GM11168 (cell line): Measurements from ENCODE around the gene LRRC56.
"Not testable (repeated sequence)": the region's sequence is repeated elsewhere in the genome, so short reads cannot be mapped to it uniquely, and the experiment has no call there.

ENCODE experiments used
- in situ Hi-C: fragments of 300-500 bp; cut with MboI; formaldehyde crosslinking; loops from one replicate; pipeline ENCODE4 v1.12.0; 2022; ENCODE audit warnings: low sequenced_read_pairs; ENCODE audit not compliant: unreplicated experiment

The LRRC56 gene

DNA sequence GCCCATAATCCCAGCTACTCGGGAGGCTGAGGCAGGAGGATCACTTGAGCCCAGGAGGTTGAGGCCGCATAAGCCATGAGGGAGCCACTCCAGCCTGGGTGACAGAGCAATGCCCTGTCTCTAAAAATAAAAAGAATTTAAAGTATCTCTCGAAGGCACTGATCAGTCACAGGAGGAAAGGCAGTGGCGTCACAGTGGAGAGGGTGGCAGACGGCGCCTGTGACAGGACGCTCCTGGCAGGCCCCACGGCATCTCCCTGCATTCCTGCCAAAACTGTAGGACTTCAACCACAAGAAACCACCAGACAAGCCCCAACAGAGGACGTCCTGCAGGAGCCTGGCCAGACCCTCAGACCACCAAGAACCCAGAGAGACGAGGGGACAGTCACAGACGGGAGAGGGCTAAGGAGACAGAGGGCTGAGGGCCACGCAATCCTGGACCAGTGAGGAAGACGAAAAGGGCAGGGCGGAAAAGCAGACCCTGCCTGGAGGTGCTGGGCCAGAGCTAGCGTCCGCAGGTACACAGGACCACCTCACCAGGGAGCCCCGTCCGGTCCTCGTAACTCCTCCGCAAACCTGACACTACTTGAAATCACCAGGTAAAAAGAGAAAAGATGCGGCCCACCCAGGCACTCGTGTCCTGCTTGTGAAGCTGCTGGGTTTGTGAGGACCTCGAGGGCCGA lies 36.2 kb upstream of the LRRC56 start:
- in situ Hi-C loops = no loop called here

DNA sequence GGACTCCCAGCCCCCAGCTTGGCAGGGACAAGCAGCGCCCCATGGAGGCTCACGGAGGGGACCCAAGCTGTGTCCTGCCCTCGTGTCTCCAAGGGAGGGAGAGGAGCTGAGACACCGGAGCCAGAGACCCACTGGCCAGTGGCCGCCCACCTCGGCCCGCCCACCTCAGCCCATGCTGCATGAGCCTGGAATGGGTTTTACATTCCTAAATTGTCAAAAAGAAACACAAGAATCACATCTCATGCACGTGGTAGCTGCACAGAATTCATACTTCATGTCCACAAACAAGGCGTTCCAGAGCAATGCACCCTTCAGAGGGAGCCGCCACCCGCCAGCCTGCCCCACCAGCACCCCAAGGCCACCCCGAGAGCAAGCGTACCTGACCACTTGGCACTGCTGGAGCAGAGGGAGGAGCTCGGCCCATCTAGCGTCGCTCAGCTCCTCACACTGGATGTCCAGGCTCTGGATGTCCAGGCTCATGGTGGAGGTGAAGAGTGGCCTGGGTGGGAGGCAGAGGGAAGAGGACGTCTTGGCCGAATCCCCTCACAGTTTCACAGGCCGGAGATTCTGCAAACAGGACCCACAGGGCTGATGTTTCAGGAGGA lies 35.5 kb upstream of the LRRC56 start:
- in situ Hi-C loops = no loop called here

DNA sequence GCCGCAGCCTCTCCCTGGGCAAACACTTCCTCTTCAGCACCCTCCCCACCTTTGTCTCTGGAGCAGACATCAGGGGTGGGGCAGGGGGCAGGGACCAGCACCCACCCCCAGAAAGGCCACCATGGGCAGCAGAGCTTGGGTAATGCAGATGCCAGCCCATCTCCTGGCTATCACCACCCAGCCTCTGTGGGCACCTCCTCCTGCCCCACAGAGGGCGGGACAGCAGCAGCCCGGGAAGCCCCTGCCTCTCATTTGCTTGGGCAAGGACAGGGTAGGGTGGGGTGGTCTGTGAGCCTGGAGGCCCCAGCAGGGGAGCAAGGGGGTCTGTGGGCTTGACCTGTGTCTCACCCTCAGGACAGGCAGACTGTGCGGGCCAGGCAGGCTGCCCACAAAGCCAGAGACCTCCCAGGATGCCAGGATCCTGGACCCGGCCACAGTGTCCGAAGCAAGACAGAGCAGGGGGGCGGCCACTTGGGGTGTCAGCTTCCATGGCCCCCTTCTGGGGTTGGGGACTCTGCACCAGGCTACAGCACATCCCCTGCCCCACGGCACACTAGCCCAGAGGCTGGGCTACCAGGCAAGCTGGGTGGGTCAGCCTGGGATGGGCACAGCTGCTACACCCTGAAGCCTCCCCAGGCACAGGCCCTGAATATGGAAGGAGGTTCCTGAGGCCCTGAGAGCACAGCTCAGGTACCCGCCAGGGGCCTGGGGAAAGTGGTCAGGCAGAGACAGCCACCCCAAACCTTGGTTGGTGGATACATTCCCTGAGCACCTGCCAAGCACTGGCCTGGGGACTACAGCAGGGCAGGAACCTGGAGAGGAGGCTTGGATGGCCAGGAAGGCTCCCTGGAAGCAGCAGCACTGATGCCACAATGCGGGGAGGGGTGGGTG lies 34.8 kb upstream of the LRRC56 start:
- in situ Hi-C loops = no loop called here

DNA sequence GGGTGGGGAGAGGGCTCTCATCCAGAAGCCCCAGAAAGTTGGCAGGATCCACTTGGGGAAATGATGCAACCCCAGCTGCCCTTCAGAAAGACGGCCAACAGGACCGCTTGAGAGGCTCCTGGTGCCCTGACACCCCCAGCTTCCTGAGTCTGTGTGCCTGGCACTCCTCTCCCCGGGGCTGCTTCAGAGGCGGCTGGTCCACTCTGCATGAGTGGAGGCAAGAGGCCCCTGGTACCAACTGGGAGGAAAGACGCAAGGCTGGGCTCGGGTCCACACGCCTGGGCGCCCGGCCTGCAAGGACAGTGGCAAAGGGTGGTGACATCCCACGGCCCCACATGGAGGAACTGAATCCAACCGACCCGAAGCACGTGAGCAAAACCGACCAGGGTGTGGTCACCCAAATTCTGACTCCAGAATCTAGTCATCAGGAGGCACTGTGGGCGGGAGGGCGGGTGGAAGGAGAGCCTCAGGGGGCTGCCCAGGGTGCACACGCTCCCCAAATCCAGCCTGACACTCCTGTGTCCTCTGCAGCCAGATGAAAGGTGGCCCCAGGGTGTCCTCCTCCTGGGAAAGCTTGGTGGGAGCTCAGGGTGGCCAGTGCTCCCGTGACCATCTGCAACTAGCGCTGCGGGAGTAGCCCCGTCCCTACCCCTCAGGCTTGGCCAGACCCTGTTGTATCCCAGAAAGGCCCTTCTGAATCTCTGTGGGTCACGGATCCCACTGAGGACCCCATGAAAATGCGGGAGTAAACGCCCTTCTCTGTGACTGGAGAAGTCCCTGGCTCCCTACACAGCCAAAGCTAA lies 33.9 kb upstream of the LRRC56 start:
- in situ Hi-C loops = no loop called here

DNA sequence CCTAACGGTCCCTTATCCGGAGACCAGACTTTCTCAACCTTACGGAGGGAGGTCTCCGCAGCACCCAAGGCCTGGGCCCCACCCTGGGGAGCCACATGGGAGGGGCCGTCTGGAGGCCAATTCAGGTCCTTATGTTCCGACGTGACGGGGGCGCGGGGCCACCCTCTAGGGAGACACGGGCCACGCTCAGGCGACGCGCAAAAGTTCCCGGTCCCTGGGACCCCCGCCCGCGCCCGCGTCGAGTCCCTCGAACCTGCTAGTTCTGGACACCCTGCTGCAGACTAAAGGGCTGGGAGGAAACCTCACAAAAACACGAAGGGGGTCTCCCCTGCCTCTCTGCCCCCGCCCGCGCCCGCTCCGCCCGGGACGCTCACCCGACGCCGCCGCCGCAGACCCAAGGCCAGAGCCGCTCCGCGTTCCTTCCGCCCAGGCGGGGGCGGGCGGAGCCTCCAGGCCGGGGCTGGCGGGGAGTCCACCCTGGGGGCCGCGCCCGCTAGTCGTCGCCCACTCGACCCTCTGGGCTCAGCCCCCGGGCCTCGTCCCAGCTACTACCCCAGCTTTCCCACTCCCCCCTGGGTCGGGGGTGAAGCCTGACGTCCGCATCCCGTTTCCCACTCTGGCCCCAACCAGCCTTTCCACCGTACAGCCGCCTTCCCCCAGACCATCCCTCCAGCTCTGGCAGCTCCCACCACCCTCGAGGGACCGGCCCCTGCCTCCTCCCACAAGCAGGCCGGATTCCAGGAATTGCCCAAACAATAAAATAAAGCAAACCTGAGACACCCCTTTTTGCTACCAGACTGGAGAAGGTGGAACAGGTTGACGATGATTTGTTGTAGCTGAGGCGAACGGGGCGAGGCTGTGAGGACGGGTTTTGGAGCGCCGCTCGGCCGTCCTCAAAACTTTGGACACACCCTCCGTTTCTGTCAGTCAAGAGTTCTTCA lies 33.0 kb upstream of the LRRC56 start:
- in situ Hi-C loops = no loop called here

DNA sequence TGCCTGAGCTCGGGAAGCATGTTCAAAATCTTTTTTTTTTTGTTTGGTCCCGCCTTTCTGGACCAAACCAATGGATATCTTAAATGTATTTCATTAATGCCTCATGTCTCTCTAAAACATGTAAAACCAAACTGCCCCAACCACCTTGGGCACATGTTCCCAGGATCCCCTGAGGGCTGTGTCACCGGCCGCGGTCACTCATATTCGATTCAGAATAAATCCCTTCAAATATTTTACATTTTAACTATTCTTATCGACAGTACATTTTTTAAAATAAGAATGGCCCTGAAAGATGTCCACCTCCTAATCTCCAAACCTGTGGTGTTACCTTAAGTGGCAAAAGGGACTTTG lies 32.4 kb upstream of the LRRC56 start:
- in situ Hi-C loops = no loop called here

DNA sequence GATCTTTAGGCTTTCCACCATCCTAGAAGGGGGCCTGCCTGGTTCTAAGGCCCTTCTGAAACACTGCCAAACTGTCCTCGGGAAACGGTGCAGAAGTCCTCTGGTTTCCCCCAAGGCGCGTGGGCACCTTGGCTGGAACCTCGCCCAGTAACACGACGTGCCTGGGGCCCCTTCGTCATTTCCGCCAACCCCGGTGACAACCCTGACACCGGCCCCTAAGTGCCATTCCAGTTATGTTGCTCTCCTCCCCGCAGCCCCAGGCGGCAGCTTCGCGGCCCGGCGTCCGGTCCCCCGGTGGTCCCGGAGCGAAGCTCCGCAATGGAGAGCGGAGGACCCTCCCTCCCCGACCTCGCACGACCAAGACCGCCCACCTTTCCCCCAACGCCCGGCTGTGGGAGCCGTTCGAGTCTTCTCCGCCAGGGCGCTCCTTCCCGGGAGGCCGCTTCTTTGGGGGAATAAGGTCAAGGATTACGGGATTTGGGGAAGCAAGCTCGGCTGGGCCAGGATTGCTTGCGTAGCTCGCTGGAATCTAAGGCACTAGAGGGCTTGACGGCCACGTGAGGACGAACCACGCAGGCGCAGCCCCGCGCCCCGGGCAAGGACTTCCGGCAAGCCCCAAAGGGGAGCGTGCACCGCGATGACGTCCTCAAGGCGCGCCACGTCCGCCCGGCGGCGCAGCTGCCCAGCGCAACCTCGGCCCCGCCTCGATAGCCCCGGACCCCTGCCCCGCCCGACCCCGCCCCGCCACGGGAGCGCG lies 30.9 kb upstream of the LRRC56 start:
- in situ Hi-C loops = no loop called here

DNA sequence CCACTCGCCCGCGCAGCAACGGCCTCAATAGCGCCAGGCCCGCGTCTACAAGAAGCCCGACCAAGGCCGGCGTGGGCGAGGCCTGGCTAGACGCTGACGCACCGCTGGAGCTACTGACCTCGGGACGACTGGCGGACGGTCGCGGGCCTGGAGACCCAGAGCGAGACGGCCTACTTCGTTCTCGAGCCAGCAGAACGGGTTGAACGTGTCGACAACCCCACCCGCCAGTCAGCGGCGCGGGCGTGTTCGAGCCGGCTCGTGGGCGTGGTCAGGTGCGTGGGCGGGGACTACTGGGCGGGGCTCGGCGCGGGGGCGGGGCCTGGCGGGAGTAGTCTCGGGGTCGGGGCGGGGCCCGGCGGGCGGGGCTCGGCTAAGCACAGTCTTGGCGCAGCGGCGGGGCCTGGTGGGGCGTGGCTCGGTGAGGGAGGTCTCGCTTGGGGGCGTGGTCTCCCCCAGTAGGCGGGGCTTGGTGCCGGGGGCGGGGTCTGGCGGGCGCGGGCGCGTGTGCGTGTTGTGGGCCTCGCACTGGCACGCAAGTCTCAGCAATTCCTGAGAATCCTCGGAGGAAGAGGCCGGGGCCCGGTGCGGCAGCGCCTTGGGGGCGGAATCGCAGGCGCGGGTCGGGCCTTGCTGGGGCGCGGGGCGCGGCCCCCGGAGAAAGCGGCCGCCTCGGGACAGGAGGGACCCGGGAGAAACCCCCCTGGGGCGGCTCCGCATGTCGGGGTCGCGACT lies 30.2 kb upstream of the LRRC56 start, which contains the start of gene RNH1:
Gene RNH1, minus strand, starts transcription at position 248 of the 732 bp plus-strand sequence. CDS start 5,080 bp downstream, outside the sequence.
- in situ Hi-C loops = no loop called here

DNA sequence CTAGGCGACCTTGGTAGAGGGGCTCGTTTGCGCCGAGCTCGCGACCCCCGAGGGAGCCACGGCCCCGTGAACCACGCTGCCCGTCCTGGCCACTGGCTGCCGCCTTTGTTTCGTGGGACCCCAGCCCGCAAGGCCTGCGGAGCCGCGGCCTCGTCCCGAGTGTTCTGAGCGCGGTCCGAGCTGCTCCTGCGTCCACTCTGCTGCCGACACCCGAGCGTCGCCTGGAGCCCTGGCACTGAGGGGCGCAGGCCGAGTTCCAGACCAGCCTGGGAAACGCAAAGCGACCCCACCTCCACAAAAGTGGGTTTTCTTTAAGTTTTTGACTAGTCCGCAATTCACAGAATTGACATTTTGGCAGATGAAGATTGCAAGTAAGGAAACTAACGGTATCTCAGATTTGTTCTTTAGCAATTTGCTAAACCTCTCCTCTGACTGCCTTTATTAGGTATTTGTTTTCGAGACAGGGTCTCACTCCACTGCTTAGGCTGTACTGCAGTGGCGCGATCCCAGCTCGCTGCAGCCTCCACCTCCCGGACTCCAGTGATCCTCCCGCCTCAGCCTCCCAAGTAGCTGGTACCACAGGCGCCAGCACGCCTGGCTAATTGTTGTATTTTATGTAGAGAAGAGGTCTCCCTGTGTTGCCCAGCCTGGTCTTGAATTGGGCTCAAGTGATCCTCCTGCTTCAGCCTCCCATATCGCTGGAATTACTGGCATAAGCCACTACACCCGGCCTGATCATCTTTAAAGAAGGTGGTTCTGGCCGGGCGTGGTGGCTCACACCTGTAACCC lies 29.4 kb upstream of the LRRC56 start:
- in situ Hi-C loops = no loop called here

DNA sequence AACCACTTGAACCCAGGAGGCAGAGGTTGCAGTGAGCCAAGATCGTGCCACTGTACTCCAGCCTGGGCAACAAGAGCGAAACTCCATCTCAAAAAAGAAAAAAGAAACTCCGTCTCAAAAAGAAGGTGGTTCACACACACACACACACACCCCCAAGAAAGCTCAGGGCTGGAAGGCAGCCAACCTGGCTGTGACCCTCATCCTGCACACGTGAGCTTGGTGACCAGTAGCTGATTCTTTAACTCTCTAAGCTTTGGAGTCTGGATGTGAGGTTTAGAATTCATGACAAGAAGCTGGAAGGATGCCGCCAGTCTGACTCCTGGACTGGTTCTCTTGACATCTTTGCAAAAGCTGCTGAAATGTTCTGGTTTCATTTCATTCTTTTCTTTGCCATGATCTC lies 28.4 kb upstream of the LRRC56 start:
- in situ Hi-C loops = no loop called here

DNA sequence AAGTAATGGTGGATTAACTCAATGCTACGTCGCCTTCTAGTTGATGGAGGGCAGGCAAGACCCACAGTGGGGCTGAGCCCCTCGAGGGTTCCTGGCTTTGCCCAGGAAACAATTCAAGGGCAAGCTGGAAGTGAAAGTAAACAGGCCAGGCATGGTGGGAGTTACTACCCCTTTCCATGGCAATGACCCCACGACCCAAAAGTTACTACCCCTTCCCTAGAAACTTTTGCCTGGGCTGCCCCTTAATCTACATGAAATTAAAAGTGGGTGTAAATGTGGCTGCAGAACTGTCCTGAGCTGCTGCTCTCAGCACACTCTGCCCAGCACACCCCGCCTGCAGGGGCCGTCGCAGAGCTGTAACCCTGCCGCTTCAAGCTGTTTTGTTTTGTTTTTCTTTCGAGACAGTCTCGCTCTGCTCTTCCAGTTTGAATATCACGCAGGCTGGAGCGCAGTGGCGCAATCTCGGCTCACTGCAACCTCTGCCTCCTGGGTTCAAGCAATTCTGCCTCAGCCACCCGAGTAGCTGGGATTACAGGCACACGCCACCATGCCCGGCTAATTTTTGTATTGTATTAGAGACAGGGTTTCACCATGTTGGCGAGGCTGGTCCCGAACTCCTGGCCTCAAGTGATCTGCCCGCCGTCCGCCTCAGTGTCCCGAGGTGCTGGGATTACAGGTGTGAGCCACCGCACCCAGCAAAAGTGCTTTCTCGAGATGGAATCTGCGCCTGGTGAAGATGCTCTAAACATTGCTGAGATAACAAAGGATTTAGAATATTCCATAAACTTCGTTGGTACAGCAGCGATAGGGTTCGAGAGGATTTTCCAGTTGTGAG lies 24.3 kb upstream of the LRRC56 start:
- in situ Hi-C loops = no loop called here

DNA sequence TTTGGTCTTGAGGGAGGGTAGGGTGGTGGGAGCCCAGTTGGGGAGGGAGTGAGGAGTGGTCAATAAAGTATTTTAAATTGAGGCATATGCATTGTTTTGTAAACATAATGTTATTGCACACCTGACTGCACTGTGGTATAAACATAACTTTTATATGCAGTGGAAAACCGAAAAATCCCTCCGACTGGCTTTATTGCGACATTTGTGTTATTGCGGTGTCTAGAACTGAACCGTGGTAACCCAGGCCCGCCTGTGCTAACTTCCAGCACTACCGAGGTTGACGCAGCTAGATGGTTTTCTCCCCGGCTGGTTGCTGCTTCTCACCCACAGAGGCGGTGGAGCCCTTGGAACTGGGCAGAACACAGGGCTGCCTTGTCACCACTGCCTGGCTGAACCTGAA lies 22.7 kb upstream of the LRRC56 start:
- in situ Hi-C loops = no loop called here

DNA sequence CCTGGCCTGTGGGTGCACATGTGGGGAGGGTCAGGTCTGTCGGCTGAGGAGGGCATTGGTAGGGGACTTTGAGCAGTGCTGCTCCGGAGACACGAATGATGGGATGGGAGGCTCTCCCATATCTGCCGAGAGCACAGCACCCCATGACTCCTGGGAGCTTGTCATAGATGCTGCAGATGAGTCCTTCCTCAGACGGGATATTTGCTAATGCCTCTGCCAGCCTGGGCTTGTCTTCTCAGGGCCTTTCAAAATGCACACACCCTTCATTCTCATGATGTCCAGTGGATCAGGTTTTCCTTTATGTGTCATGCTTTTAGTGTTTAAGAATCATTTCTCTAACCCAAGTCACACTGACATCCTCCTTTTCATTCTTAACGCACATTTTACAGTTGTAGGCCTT lies 22.2 kb upstream of the LRRC56 start:
- in situ Hi-C loops = no loop called here

DNA sequence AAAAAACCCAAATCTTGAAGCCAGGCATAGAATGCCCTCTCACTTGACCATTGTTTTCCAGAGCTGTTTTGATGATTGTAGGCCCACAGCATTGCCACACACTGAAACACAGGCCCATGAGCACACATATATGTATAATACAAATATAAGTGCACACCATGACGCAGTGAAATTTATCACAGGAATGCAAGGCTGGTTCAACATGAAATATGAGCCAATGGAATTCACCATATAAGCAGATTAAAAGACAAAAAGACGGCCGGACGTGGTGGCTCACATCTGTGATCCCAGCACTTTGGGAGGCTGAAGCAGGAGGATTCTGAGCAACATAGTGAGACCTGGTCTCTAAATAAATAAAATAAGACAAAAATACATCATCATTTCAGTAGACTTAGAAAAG lies 20.9 kb upstream of the LRRC56 start:
- in situ Hi-C loops = no loop called here

DNA sequence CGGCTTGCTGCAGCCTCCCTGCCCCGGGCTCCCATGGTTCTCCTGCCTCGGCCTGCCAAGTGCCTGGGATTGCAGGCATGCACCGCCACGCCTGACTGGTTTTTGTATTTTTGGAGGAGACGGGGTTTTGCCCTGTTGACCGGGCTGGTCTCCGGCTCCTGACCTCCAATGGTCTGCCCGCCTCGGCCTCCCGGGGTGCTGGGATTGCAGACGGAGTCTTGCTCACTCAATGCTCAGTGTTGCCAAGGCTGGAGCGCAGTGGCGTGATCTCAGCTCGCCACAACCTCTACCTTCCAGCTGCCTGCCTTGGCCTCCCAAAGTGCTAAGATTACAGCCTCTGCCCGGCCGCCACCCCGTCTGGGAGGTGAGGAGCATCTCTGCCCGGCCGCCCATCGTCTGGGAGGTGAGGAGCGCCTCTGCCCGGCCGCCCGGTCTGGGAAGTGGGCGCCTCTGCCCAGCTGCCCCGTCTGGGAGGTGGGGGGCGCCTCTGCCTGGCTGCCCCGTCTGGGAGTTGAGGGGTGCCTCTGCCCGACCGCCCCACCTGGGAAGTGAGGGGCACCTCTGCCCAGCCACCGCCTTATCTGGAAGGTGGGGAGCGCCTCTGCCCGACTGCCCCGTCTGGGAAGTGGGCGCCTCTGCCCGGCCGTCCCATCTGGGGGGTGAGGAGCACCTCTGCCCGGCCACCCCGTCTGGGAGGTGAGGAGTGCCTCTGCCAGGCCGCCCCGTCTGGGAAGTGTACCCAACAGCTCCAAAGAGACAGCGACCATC lies 20.2 kb upstream of the LRRC56 start:
- in situ Hi-C loops = not testable (repeated sequence)
